ENCODE data around the gene HARS1. TPM values are rescaled to one million over a fixed set of nuclear protein-coding genes. Genes with fewer than 3 reads are reported as not detected.
A peak's percentile ranks its signal among the peaks of the same experiment; 100 is the strongest.

HARS1 gene
- total and polyA plus RNA-seq, 2 of the 13 experiments (the other 11 are each of a cell fraction or from before 2014, with no cell fraction given): 36.9 to 66.2 TPM

DNA sequence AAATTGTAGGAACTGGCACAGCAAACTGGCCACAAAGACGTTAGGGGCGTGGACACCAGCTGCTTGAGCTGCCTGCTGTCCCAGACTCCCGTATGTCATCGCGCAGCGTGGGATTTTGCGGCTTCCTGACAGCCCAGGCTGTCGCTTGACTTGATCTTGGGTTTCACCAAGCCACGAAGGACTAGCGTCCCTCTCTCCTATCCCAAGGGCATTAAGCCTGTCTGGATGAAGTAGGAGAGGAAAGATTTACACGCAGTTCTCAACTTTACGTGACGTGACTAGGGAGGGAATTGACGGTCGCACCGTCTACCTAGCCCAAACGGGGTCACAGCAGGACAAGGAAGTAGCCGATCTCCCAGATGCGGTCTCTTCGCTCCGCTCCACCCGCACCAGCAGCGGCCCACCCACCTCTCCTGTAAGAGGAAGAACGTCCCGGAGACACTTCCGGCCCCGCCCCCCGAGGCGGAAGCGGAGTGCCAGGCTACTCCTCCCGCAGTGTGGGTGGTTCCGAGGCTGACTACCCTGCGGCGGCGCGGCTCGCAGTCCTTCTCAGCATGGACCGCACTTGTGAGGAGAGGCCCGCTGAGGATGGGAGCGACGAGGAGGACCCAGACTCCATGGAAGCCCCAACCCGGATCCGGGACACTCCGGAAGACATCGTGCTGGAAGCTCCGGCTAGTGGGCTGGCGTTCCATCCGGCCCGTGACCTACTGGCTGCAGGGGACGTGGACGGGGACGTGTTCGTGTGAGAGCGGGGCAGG lies 26.6 kb downstream of the HARS1 start, which contains the start of gene WDR55 (continued):
- TF ChIP-seq, protein P1, sequence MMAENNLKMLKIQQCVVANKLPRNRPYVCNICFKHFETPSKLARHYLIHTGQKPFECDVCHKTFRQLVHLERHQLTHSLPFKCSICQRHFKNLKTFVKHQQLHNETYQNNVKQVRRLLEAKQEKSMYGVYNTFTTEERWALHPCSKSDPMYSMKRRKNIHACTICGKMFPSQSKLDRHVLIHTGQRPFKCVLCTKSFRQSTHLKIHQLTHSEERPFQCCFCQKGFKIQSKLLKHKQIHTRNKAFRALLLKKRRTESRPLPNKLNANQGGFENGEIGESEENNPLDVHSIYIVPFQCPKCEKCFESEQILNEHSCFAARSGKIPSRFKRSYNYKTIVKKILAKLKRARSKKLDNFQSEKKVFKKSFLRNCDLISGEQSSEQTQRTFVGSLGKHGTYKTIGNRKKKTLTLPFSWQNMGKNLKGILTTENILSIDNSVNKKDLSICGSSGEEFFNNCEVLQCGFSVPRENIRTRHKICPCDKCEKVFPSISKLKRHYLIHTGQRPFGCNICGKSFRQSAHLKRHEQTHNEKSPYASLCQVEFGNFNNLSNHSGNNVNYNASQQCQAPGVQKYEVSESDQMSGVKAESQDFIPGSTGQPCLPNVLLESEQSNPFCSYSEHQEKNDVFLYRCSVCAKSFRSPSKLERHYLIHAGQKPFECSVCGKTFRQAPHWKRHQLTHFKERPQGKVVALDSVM (CRISPR knock-in tag; IDR thresholded peaks at IDR 0.05): no peak
- TF ChIP-seq CBX2 (IDR thresholded peaks at IDR 0.05; ENCODE audit: low read depth, low read length) (no peak), CBX2 (CRISPR knock-in tag; IDR thresholded peaks at IDR 0.05; ENCODE audit: low read depth) (no peak), ZNF335 (CRISPR knock-in tag; IDR thresholded peaks at IDR 0.05) (0 out of 2 replicates have a peak, but pooled peaks have one; percentile 34), HNRNPH1 (optimal IDR thresholded peaks at IDR 0.05; ENCODE audit: low read depth, low read length) (peak; percentile 94), ZFX (CRISPR knock-in tag; IDR thresholded peaks at IDR 0.05; ENCODE audit: low read depth) (peak; percentile 91), EED (CRISPR knock-in tag; IDR thresholded peaks at IDR 0.05) (peak; percentile 56; the same call in 1 of the 2 replicates), PHB2 (IDR thresholded peaks at IDR 0.05; ENCODE audit: partially characterized antibody) (no peak), FOXJ3 (CRISPR knock-in tag; IDR thresholded peaks at IDR 0.05; ENCODE audit: borderline replicate concordance) (no peak; the same call in 1 of the 2 replicates), YY1 (IDR thresholded peaks at IDR 0.05; ENCODE audit: insufficient read depth, insufficient replicate concordance, low read depth, low read length) (peak; percentile 49), KLF16 (CRISPR knock-in tag; IDR thresholded peaks at IDR 0.05) (peak in 1 of 2 experiments; percentile 97; a peak in 2 of 4 replicates), EEA1 (CRISPR knock-in tag; IDR thresholded peaks at IDR 0.05; ENCODE audit: borderline replicate concordance) (peak; percentile 67; the same call in 1 of the 2 replicates), ZNF501 (CRISPR knock-in tag; IDR thresholded peaks at IDR 0.05) (peak; percentile 77), ZSCAN30 (CRISPR knock-in tag; IDR thresholded peaks at IDR 0.05) (no peak), ZNF143 (CRISPR knock-in tag; IDR thresholded peaks at IDR 0.05) (no peak; the same call in 1 of the 2 replicates), AKAP8 (CRISPR knock-in tag; IDR thresholded peaks at IDR 0.05) (no peak; the same call in 1 of the 2 replicates), GLI4 (CRISPR knock-in tag; IDR thresholded peaks at IDR 0.05; ENCODE audit: borderline replicate concordance) (no peak), NR1H2 (CRISPR knock-in tag; IDR thresholded peaks at IDR 0.05; ENCODE audit: borderline replicate concordance, low read depth) (no peak), ZNF253 (CRISPR knock-in tag; IDR thresholded peaks at IDR 0.05; ENCODE audit: borderline replicate concordance) (no peak)
- TF ChIP-seq, protein P2, sequence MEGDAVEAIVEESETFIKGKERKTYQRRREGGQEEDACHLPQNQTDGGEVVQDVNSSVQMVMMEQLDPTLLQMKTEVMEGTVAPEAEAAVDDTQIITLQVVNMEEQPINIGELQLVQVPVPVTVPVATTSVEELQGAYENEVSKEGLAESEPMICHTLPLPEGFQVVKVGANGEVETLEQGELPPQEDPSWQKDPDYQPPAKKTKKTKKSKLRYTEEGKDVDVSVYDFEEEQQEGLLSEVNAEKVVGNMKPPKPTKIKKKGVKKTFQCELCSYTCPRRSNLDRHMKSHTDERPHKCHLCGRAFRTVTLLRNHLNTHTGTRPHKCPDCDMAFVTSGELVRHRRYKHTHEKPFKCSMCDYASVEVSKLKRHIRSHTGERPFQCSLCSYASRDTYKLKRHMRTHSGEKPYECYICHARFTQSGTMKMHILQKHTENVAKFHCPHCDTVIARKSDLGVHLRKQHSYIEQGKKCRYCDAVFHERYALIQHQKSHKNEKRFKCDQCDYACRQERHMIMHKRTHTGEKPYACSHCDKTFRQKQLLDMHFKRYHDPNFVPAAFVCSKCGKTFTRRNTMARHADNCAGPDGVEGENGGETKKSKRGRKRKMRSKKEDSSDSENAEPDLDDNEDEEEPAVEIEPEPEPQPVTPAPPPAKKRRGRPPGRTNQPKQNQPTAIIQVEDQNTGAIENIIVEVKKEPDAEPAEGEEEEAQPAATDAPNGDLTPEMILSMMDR (CRISPR knock-in tag; IDR thresholded peaks at IDR 0.05): no peak; the same call in none of the 2 replicates
- TF ChIP-seq, protein P3, sequence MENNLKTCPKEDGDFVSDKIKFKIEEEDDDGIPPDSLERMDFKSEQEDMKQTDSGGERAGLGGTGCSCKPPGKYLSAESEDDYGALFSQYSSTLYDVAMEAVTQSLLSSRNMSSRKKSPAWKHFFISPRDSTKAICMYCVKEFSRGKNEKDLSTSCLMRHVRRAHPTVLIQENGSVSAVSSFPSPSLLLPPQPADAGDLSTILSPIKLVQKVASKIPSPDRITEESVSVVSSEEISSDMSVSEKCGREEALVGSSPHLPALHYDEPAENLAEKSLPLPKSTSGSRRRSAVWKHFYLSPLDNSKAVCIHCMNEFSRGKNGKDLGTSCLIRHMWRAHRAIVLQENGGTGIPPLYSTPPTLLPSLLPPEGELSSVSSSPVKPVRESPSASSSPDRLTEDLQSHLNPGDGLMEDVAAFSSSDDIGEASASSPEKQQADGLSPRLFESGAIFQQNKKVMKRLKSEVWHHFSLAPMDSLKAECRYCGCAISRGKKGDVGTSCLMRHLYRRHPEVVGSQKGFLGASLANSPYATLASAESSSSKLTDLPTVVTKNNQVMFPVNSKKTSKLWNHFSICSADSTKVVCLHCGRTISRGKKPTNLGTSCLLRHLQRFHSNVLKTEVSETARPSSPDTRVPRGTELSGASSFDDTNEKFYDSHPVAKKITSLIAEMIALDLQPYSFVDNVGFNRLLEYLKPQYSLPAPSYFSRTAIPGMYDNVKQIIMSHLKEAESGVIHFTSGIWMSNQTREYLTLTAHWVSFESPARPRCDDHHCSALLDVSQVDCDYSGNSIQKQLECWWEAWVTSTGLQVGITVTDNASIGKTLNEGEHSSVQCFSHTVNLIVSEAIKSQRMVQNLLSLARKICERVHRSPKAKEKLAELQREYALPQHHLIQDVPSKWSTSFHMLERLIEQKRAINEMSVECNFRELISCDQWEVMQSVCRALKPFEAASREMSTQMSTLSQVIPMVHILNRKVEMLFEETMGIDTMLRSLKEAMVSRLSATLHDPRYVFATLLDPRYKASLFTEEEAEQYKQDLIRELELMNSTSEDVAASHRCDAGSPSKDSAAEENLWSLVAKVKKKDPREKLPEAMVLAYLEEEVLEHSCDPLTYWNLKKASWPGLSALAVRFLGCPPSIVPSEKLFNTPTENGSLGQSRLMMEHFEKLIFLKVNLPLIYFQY (CRISPR knock-in tag; IDR thresholded peaks at IDR 0.05; ENCODE audit: borderline replicate concordance): peak; percentile 84
